ENCODE results near the gene PCDHGA11. TPM values are rescaled to one million over a fixed set of nuclear protein-coding genes. Genes with fewer than 3 reads are reported as not detected.
"Not testable (repeated sequence)": the region's sequence is repeated elsewhere in the genome, so short reads cannot be mapped to it uniquely, and the experiment has no call there.

PCDHGA11 gene
- total RNA-seq, 2 donors from 2014 or later = 0.22 TPM; not detected in 1

DNA sequence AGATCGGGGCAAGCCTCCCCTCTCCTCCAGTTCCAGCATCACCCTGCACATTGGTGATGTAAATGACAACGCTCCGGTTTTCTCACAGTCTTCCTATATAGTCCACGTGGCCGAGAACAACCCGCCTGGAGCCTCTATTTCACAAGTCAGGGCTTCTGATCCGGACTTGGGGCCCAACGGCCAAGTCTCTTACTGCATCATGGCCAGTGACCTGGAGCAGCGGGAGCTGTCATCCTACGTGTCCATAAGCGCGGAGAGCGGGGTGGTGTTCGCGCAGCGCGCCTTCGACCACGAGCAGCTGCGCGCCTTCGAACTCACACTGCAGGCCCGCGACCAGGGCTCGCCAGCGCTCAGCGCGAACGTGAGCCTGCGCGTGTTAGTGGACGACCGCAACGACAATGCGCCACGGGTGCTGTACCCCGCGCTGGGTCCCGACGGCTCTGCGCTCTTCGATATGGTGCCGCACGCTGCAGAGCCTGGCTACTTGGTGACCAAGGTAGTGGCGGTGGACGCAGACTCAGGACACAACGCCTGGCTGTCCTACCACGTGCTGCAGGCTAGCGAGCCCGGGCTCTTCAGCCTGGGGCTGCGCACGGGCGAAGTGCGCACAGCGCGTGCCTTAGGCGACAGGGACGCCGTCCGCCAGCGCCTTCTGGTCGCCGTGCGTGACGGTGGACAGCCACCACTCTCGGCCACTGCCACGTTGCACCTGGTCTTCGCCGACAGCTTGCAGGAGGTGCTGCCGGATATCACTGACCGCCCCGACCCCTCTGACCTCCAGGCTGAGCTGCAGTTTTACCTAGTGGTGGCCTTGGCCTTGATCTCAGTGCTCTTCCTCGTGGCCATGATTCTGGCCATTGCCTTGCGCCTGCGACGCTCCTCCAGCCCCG, 31.5 kb upstream of the PCDHGA11 start:
- DNase-seq (no peak), ATAC-seq (replicated peaks in 1 of 2) (no peak)
- Mint-ChIP-seq H3K4me3 (no peak overlapping the region), H3K27ac (no peak overlapping the region), H3K4me1 (ENCODE audit: low read depth) (peaks cover 6% of the 10 kb centered on the region), H3K9me3 (peaks cover 16 to 23% of the 10 kb centered on the region in 2 donors), H3K36me3 (ENCODE audit: insufficient read depth in 2 of 2) (peaks cover 23 to 49% of the 10 kb centered on the region in 2 donors), H3K27me3 (ENCODE audit: low read depth) (peaks cover 85% of the 10 kb centered on the region)

DNA sequence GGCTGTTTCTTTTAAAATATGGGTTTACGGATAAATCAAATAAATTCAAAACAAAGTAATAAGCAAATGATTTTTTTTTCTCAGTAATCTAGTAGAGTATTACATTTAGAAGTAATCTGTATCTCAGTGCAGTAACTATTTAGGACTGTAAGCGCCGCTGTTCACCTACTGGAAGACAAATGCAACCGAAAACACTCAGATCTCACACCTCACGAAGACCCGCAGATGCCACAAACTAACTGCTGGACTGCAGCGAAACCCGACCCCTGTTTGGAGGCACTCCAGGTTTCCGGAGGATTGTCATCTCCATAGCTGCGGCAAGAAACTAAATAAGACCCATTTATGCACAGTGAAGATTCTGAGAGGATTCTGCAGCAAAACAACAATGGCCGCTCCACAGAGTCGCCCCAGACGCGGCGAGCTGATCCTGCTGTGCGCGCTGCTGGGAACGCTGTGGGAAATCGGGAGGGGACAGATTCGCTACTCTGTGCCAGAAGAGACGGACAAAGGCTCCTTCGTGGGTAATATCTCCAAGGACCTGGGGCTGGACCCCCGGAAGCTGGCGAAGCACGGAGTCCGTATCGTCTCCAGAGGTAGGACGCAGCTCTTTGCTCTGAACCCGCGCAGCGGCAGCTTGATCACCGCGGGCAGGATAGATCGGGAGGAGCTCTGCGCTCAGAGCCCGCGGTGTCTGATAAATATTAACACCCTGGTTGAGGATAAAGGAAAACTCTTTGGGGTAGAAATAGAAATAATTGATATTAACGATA, 28.2 kb upstream of the PCDHGA11 start, which contains the start of gene PCDHGA8:
Gene PCDHGA8 (plus strand): TSS at position 205 of the 770 bp plus-strand sequence. CDS start 181 bp downstream, at position 386.
- ATAC-seq (replicated peaks in 1 of 2) (no peak), DNase-seq (no peak)
- H3K4me1 Mint-ChIP-seq (ENCODE audit: low read depth) = peaks cover 6% of the 10 kb centered on the region
- peaks cover 16 to 17% of the 10 kb centered on the region in 2 donors for H3K9me3 Mint-ChIP-seq
- peaks cover 76% of the 10 kb centered on the region for H3K27me3 Mint-ChIP-seq (ENCODE audit: low read depth)
- peak within 1 kb of the TSS in 1 of 2 donors; percentile 46 for H3K4me3 Mint-ChIP-seq
- no peak within 1 kb of the TSS for H3K27ac Mint-ChIP-seq
- H3K36me3 Mint-ChIP-seq (ENCODE audit: insufficient read depth in 2 of 2) = peaks cover 16 to 46% of the 10 kb centered on the region in 2 donors

DNA sequence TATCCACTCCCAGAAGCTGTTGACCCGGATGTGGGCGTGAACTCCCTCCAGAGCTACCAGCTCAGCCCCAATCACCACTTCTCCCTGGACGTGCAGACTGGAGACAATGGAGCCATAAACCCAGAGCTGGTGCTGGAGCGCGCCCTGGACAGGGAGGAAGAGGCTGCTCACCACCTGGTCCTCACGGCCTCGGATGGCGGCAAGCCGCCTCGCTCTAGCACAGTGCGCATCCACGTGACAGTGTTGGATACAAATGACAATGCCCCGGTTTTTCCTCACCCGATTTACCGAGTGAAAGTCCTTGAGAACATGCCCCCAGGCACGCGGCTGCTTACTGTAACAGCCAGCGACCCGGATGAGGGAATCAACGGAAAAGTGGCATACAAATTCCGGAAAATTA, 27.6 kb upstream of the PCDHGA11 start:
- no peak for ATAC-seq (replicated peaks in 1 of 2)
- peaks cover 16% of the 10 kb centered on the region in 2 donors for H3K9me3 Mint-ChIP-seq
- H3K36me3 Mint-ChIP-seq (ENCODE audit: insufficient read depth in 2 of 2) = peaks cover 16 to 44% of the 10 kb centered on the region in 2 donors
- H3K4me3 Mint-ChIP-seq = no peak overlapping the region
- no peak for DNase-seq
- peaks cover 6% of the 10 kb centered on the region for H3K4me1 Mint-ChIP-seq (ENCODE audit: low read depth)
- H3K27me3 Mint-ChIP-seq (ENCODE audit: low read depth) = peaks cover 74% of the 10 kb centered on the region
- no peak overlapping the region for H3K27ac Mint-ChIP-seq

DNA sequence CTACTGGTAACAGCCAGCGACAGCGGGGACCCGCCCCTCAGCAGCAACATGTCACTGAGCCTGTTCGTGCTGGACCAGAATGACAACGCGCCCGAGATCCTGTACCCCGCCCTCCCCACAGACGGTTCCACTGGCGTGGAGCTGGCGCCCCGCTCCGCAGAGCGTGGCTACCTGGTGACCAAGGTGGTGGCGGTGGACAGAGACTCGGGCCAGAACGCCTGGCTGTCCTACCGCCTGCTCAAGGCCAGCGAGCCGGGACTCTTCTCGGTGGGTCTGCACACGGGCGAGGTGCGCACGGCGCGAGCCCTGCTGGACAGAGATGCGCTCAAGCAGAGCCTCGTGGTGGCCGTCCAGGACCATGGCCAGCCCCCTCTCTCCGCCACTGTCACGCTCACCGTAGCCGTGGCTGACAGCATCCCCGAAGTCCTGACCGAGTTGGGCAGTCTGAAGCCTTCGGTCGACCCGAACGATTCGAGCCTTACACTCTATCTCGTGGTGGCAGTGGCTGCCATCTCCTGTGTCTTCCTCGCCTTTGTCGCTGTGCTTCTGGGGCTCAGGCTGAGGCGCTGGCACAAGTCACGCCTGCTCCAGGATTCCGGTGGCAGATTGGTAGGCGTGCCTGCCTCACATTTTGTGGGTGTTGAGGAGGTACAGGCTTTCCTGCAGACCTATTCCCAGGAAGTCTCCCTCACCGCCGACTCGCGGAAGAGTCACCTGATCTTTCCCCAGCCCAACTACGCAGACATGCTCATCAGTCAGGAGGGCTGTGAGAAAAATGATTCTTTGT, 26.3 kb upstream of the PCDHGA11 start:
- Mint-ChIP-seq H3K36me3 (ENCODE audit: insufficient read depth in 2 of 2) (peaks cover 19 to 32% of the 10 kb centered on the region in 2 donors), H3K27me3 (ENCODE audit: low read depth) (peaks cover 73% of the 10 kb centered on the region), H3K9me3 (peaks cover 10 to 12% of the 10 kb centered on the region in 2 donors)
- H3K4me1 Mint-ChIP-seq (ENCODE audit: low read depth); ATAC-seq (replicated peaks in 1 of 2); DNase-seq; H3K4me3 Mint-ChIP-seq; H3K27ac Mint-ChIP-seq: not testable (repeated sequence)

DNA sequence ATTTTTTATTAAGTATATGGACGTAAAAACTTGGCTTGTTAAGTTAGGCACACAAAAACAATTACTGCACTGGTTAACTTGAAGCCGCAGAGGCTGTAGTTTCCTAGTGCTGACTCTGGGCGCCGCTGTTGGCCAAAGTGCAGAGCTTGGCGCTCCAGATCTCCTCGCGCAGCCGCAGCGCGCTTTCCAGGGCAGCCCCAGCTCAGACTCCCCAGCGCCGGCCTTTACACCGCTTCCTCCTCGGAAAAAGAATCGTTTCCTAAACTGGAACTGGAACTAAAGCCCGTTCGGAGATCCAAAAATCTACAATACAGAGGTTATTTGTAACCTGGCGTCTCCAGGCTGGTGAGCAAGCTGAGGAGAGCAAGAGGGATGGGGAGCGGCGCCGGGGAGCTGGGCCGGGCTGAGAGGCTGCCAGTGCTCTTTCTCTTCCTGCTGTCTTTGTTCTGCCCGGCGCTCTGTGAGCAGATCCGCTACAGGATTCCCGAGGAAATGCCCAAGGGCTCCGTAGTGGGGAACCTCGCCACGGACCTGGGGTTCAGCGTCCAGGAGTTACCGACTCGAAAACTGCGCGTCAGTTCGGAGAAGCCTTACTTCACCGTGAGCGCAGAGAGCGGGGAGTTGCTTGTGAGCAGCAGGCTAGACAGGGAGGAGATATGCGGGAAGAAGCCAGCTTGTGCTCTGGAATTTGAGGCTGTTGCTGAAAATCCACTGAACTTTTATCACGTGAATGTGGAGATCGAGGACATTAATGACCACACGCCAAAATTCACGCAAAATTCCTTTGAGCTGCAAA, 22.9 kb upstream of the PCDHGA11 start, which contains the start of gene PCDHGB5:
Gene PCDHGB5 (plus strand): TSS at position 192 of the 796 bp plus-strand sequence. CDS start 181 bp downstream, at position 373.
- H3K27me3 Mint-ChIP-seq (ENCODE audit: low read depth) = peaks cover 72% of the 10 kb centered on the region
- DNase-seq = peak; percentile 38 to 51
- not testable (repeated sequence) for H3K9me3 Mint-ChIP-seq; H3K27ac Mint-ChIP-seq; H3K4me1 Mint-ChIP-seq (ENCODE audit: low read depth)
- peak within 1 kb of the TSS; percentile 70 for H3K4me3 Mint-ChIP-seq
- H3K36me3 Mint-ChIP-seq (ENCODE audit: insufficient read depth in 2 of 2) = peaks cover 15 to 29% of the 10 kb centered on the region in 2 donors
- ATAC-seq (replicated peaks in 1 of 2) = peak; percentile 70 to 81

DNA sequence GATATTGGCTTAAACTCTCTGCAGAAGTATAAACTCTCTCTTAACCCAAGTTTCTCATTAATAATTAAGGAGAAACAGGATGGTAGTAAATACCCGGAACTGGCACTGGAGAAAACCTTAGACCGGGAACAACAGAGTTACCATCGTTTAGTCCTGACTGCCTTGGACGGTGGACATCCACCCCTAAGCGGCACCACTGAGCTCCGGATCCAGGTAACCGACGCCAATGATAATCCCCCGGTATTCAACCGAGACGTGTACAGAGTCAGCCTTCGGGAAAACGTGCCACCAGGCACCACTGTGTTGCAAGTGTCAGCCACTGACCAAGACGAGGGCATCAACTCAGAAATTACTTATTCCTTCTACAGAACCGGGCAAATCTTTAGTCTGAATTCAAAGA, 22.2 kb upstream of the PCDHGA11 start:
- Mint-ChIP-seq H3K9me3 (peaks cover 6 to 8% of the 10 kb centered on the region in 2 donors), H3K27me3 (ENCODE audit: low read depth) (peaks cover 72% of the 10 kb centered on the region), H3K36me3 (ENCODE audit: insufficient read depth in 2 of 2) (peaks cover 15 to 23% of the 10 kb centered on the region in 2 donors), H3K27ac (no peak overlapping the region), H3K4me3 (peak overlapping the region in 1 of 2 donors; percentile 6), H3K4me1 (ENCODE audit: low read depth) (peaks cover 8% of the 10 kb centered on the region)
- DNase-seq (no peak), ATAC-seq (replicated peaks in 1 of 2) (no peak)

DNA sequence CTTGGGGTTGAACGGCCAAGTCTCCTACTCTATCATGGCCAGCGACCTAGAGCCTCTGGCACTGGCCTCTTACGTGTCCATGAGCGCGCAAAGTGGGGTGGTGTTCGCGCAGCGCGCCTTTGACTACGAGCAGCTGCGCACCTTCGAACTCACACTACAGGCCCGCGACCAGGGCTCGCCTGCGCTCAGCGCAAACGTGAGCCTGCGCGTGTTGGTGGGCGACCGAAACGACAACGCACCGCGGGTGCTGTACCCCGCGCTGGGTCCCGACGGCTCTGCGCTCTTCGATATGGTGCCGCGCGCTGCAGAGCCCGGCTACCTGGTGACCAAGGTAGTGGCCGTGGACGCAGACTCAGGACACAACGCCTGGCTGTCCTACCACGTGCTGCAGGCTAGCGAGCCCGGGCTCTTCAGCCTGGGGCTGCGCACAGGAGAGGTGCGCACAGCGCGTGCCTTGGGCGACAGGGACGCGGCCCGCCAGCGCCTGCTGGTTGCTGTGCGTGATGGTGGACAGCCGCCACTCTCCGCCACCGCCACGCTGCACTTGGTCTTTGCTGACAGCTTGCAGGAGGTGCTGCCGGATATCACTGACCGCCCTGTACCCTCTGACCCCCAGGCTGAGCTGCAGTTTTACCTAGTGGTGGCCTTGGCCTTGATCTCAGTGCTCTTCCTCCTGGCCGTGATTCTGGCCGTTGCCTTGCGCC, 21.1 kb upstream of the PCDHGA11 start:
- Mint-ChIP-seq H3K9me3 (peaks cover 2 to 5% of the 10 kb centered on the region in 2 donors), H3K27me3 (ENCODE audit: low read depth) (peaks cover 72% of the 10 kb centered on the region), H3K36me3 (ENCODE audit: insufficient read depth in 2 of 2) (peaks cover 11 to 23% of the 10 kb centered on the region in 2 donors), H3K4me3 (no peak overlapping the region), H3K27ac (no peak overlapping the region), H3K4me1 (ENCODE audit: low read depth) (peaks cover 10% of the 10 kb centered on the region)
- DNase-seq = no peak
- no peak for ATAC-seq (replicated peaks in 1 of 2)

DNA sequence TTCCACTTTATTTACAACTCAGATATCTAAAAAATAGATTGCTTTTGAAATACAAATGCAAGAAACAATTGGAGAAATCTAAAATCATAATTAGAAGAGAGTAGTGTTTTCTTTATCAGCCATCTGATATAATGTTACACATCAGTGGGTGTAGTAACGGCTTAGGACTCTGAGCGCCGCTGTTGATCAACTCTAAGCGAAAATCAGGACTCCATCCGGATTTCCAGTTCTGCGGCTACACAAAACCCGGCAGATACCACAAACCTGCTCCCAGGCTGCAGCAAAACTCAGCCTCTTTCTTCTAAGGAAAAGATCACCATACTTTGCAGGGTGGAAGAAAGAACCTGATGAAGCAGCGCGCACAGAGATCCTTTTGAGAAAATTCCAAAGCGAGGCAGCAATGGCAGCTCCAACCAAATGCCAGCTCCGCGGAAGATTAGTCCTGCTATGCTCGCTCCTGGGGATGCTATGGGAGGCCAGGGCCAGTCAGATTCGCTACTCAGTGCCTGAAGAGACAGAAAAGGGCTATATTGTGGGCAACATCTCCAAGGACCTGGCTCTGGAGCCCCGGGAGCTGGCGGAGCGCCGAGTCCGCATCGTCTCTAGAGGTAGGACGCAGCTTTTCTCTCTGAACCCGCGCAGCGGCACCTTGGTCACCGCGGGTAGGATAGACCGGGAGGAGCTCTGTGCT, 18.2 kb upstream of the PCDHGA11 start, which contains the start of gene PCDHGA9:
Gene PCDHGA9 (plus strand): TSS at position 226 of the 691 bp plus-strand sequence. CDS start 175 bp downstream, at position 401.
- ATAC-seq (replicated peaks in 1 of 2) (no peak), DNase-seq (no peak)
- H3K9me3 Mint-ChIP-seq = peaks cover 4 to 6% of the 10 kb centered on the region in 2 donors
- peak within 1 kb of the TSS; percentile 67 to 75 for H3K4me3 Mint-ChIP-seq
- H3K36me3 Mint-ChIP-seq (ENCODE audit: insufficient read depth in 2 of 2) = peaks cover 16 to 20% of the 10 kb centered on the region in 2 donors
- peaks cover 77% of the 10 kb centered on the region for H3K27me3 Mint-ChIP-seq (ENCODE audit: low read depth)
- H3K27ac Mint-ChIP-seq = peak within 1 kb of the TSS; percentile 82
- peaks cover 10% of the 10 kb centered on the region for H3K4me1 Mint-ChIP-seq (ENCODE audit: low read depth)

DNA sequence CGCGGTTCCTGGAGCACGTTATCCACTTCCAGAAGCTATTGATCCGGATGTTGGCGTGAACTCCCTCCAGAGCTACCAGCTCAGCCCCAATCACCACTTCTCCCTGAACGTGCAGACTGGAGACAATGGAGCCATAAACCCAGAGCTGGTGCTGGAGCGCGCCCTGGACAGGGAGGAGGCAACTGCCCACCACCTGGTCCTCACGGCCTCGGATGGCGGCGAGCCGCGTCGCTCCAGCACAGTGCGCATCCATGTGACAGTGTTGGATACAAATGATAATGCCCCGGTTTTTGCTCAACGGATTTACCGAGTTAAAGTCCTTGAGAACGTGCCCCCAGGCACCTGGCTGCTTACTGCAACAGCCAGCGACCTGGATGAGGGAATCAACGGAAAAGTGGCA, 17.5 kb upstream of the PCDHGA11 start:
- peaks cover 10% of the 10 kb centered on the region for H3K4me1 Mint-ChIP-seq (ENCODE audit: low read depth)
- H3K4me3 Mint-ChIP-seq = no peak overlapping the region
- no peak for DNase-seq
- peaks cover 17 to 24% of the 10 kb centered on the region in 2 donors for H3K36me3 Mint-ChIP-seq (ENCODE audit: insufficient read depth in 2 of 2)
- H3K27ac Mint-ChIP-seq = no peak overlapping the region
- H3K27me3 Mint-ChIP-seq (ENCODE audit: low read depth) = peaks cover 83% of the 10 kb centered on the region
- peaks cover 4 to 6% of the 10 kb centered on the region in 2 donors for H3K9me3 Mint-ChIP-seq
- ATAC-seq (replicated peaks in 1 of 2) = no peak

DNA sequence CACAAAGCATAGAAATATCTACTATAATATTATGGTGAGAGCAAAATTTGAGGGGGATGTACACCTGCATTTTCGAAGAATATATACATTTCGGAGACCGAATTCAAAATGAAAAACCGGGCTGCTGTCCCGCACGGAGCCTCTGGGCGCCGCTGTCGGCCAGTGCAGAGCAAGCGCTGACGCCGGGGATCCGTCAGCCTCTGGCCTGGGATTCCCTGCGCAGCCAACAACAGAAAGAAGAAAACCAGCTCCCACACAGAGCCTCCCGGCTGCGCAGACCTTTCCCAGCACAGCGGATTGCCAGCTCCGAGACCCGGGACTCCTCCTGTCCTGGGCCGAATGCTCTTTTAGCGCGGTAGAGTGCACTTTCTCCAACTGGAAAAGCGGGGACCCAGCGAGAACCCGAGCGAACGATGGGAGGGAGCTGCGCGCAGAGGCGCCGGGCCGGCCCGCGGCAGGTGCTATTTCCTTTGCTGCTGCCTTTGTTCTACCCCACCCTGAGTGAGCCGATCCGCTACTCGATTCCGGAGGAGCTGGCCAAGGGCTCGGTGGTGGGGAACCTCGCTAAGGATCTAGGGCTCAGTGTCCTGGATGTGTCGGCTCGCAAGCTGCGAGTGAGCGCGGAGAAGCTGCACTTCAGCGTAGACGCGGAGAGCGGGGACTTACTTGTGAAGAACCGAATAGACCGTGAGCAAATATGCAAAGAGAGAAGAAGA, 12.9 kb upstream of the PCDHGA11 start, which contains the start of gene PCDHGB6:
Gene PCDHGB6 (plus strand): TSS at position 232 of the 716 bp plus-strand sequence. CDS start 182 bp downstream, at position 414.
- peak; percentile 55 to 59 for ATAC-seq (replicated peaks in 1 of 2)

More for the DNA sequence above, 12.9 kb upstream of the PCDHGA11 start, which contains the start of gene PCDHGB6:
- H3K27ac Mint-ChIP-seq = peak within 1 kb of the TSS; percentile 68
- H3K4me1 Mint-ChIP-seq (ENCODE audit: low read depth) = peaks cover 13% of the 10 kb centered on the region
- H3K9me3 Mint-ChIP-seq = peaks cover 8 to 11% of the 10 kb centered on the region in 2 donors
- H3K27me3 Mint-ChIP-seq (ENCODE audit: low read depth) = peaks cover 81% of the 10 kb centered on the region
- DNase-seq = peak; percentile 41 to 53
- peaks cover 14 to 27% of the 10 kb centered on the region in 2 donors for H3K36me3 Mint-ChIP-seq (ENCODE audit: insufficient read depth in 2 of 2)
- peak within 1 kb of the TSS; percentile 58 to 67 for H3K4me3 Mint-ChIP-seq

Measured in activated T-cell treated with anti-CD3 and anti-CD28 coated beads, Interleukin-2, amount 50 U/mL, for 72 hours (primary cell).